Measurements from ENCODE around the gene KCNIP4.

DNA sequence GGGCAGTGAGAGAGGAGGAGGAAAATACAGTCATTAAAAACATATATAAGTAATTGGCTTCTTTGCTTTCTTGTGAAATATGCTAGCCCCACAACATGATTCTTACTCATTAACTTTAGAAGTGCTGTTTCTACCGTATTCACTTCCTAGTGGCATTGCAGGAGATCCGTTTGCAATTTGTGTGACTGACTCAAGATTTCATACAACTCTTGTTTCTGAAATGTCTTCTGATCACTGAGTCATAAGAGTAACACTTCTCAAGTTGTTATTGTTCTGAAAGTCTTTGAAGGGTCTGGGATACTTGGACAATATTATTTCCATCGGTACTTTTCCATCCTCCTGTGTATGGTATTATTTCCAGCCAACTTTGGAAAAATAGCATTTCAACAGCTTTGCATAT lies 937.5 kb downstream of the KCNIP4 start:
- TF ChIP-seq POLR2AphosphoS5 (IDR thresholded peaks at IDR 0.05; ENCODE audit: borderline replicate concordance, low read depth, low read length) (no peak), EZH2 (IDR thresholded peaks at IDR 0.05) (no peak)
